Heart right ventricle (tissue), 16 donors: ENCODE measurements around the gene PLEKHG1. TPM values are rescaled to one million over a fixed set of nuclear protein-coding genes. Genes with fewer than 3 reads are reported as not detected.

Experiments used
- ATAC-seq, 8 donors: fragments of 200-7000 bp; cut with Tn5 transposase; one replicate each; pipeline ENCODE4 v1.9.1; 2020; ENCODE audit warnings: mild to moderate bottlenecking in 8 of 8, moderate library complexity in 8 of 8, moderate number of reproducible peaks in 1 of 8
- DNase-seq, 2 donors: peaks; one replicate each; pipeline ENCODE4 v3.0.0-alpha.2; 2020
- H3K27ac ChIP-seq, 10 donors: fragments of 200-600 bp; sonication (generic) in 2 of 10; one replicate each; pipeline versions ENCODE4 v1.5.0 to v1.8.0; 2020 to 2022; ENCODE audit warnings: mild to moderate bottlenecking in 3 of 10
- H3K27me3 ChIP-seq, 7 donors: fragments of 200-600 bp; one replicate each; pipeline ENCODE4 v1.8.0; 2021 to 2022; ENCODE audit warnings: mild to moderate bottlenecking in 2 of 7
- H3K36me3 ChIP-seq, 9 donors: fragments of 200-600 bp; sonication (generic) in 1 of 9; one replicate each; pipeline versions ENCODE4 v1.5.0 to v1.8.0; 2020 to 2022; ENCODE audit warnings: mild to moderate bottlenecking in 2 of 9
- H3K4me1 ChIP-seq, 9 donors: fragments of 200-600 bp; sonication (generic) in 1 of 9; one replicate each; pipeline versions ENCODE4 v1.5.0 to v1.8.0; 2020 to 2022; ENCODE audit warnings: mild to moderate bottlenecking in 4 of 9
- H3K4me3 ChIP-seq, 10 donors: fragments of 200-600 bp; sonication (generic) in 2 of 10; one replicate each; pipeline versions ENCODE4 v1.5.0 to v1.8.0; 2020 to 2022; ENCODE audit warnings: mild to moderate bottlenecking in 7 of 10, moderate library complexity in 2 of 10
- H3K9me3 ChIP-seq, 11 donors: fragments of 200-600 bp in 10 of 11; sonication (generic) in 2 of 11; one replicate each; pipeline versions ENCODE4 v1.5.0 to v1.8.0; 2013 to 2022; ENCODE audit warnings: mild to moderate bottlenecking in 2 of 11, control low read depth in 1 of 11, moderate library complexity in 1 of 11
- CTCF ChIP-seq, 9 donors: fragments of 200-600 bp; sonication (generic) in 2 of 9; IDR thresholded peaks; one replicate each; pipeline versions ENCODE4 v1.5.0 to v1.8.0; 2021 to 2022; ENCODE audit warnings: antibody characterized with exemption in 9 of 9, mild to moderate bottlenecking in 5 of 9, moderate library complexity in 1 of 9
- WGBS, 2 donors: extraction: QIAGEN DNeasy Blood & Tissue Kit; methylation state at CpG; one replicate each; pipeline ENCODE4 v1.1.7; 2013; ENCODE audit warnings: inconsistent platforms in 1 of 2; 5-methylcytosine and 5-hydroxymethylcytosine counted together
- intact Hi-C, 10 donors: fragments of 100-400 bp; cut with DNase I; formaldehyde crosslinking; loops; one replicate each; pipeline versions ENCODE4 v1.11.1 to v1.14.2; 2022
- polyA plus RNA-seq, 2 donors: library from polyadenylated mRNA; stranded (reverse); fragments of 200-250 nt; gene quantifications; one replicate each; pipeline ENCODE4 v1.2.3, GENCODE V29; 2013
- total RNA-seq, 10 donors: library from RNA; stranded (reverse); fragmentation: NEBNext Ultra II Directional in 3 of 10; extraction: Animal tissue kit (Norgen Biotek cat#: 25700) in 3 of 10; gene quantifications; one replicate each; pipeline versions ENCODE4 v1.2.1 to v1.2.4, GENCODE V29; 2021 to 2023
- donor health status: Arrhythmogenic right ventricular cardiomyopathy.
- donor health status: ischemic (EF 13 %, LVEDD 7.1; RV severe dilation, severe dysfunction).
- donor health status: healthy with polysubstance abuse.
- donor health status: DM: no; HTN: yes; CAD: no.
- donor health status: DM: no; HTN: no; CAD: no.
- donor health status: ischemic (EF 25% LVEDD 6.9; RV normal size, moderate dysfunction).
- donor health status: ischemic (EF 25% LVEDD 5.7; RV mildly dilated, moderate dysfunction).
- donor health status: healthy.
- donor health status: DM: yes; HTN: yes; CAD: no.
- donor health status: Ischemic cardiomyopathy.
- donor health status: ischemic (EF 35%, LVEDD 5.7; RV mildly dilated, moderate dysfunction).
- donor health status: nonischemic (EF 11% LVEDD 7.7; RV severe dilation, severe dysfunction).
- donor health status: DM: yes; HTN: yes; CAD: no.
- donor health status: PGD.
- donor health status: ischemic (EF 29% LVEDD 5.4; RV normal size, mild dysfunction).
- donor health status: nonischemic (EF 23%, LVEDD 6.1; RV moderate dilation, normal function).

PLEKHG1 gene
- total and polyA plus RNA-seq, 12 donors, result 2.6 to 22.2 (median 8.8) TPM

DNA sequence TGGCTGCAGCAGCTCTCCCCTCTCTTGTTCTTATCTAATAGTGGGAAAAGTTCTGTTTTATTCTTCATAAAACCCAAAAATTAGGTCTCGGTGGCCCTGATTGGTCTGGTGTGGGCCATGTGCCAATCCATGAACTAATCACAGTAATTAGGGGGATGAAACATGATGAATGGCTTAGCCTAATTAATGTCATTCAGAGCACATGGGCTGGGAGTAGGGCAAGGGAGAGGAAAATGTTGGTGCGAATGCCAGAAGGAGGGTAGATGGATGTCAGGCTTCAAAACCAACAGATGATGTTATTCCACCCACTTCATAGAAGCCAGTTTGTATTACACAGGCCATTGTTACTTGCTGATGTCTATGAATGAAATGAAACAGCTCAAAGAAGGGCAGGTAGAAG lies 46.5 kb downstream of the PLEKHG1 start:
- 93 to 94% methylated on average over 2 of the region's 2 CpGs for WGBS, 2 donors
- peaks cover 0 to 32% (median 18%) of the 10 kb centered on the region in 9 donors for H3K4me1 ChIP-seq
- no peaks in the 10 kb centered on the region for H3K9me3 ChIP-seq
- DNase-seq, result no peak
- no peak for TF ChIP-seq CTCF (IDR thresholded peaks at IDR 0.05)
- H3K27ac ChIP-seq, result no peak overlapping the region
- ATAC-seq, result no peak
- no peaks in the 10 kb centered on the region for H3K27me3 ChIP-seq
- no peak overlapping the region for H3K4me3 ChIP-seq
- intact Hi-C loops, result no loop called here
- peaks cover 0 to under 1% (median 0%) of the 10 kb centered on the region in 9 donors for H3K36me3 ChIP-seq

- DNase-seq (no peak), ATAC-seq (no peak)
- 82 to 89% methylated on average over 3 of the region's 3 CpGs for WGBS, 2 donors
- H3K4me1 ChIP-seq, result peaks cover 0 to 28% (median 12%) of the 10 kb centered on the region in 9 donors
- TF ChIP-seq CTCF (IDR thresholded peaks at IDR 0.05), result no peak
- H3K27ac ChIP-seq, result no peak overlapping the region
- no peaks in the 10 kb centered on the region for H3K27me3 ChIP-seq
- intact Hi-C loops, result no loop called here
- H3K4me3 ChIP-seq, result no peak overlapping the region
- peaks cover 0 to 8% (median 0%) of the 10 kb centered on the region in 9 donors for H3K36me3 ChIP-seq
- H3K9me3 ChIP-seq, result no peaks in the 10 kb centered on the region
Observed at GRCh38 chr6:150647051-150647450, 47.4 kb downstream of the PLEKHG1 start.

Other genes with a start within 250 kb of the PLEKHG1 start
- gene IYD, start 230.9 kb upstream of the PLEKHG1 start, total RNA-seq, result not detected
- gene IYD, start 230.9 kb upstream of the PLEKHG1 start, polyA plus RNA-seq, result not detected